CD4-positive, CD25-positive, alpha-beta regulatory T cell (primary cell): ENCODE results near the gene DBP. TPM values are rescaled to one million over a fixed set of nuclear protein-coding genes. Genes with fewer than 3 reads are reported as not detected.

ENCODE experiments used
- ATAC-seq, 2 donors: fragments of 150-1000 bp; cut with Tn5 transposase; one replicate each; pipeline ENCODE4 v1.10.0; 2021; ENCODE audit warnings: low read depth in 2 of 2, moderate number of reproducible peaks in 2 of 2, moderate library complexity in 1 of 2
- DNase-seq, 3 donors: peaks; one replicate each; pipeline versions ENCODE4 v3.0.0 to v3.0.0-alpha.2; 2012 to 2022; ENCODE audit warnings: mixed read lengths in 1 of 3
- H3K27ac ChIP-seq: one replicate; pipeline ENCODE4 v1.7.0; 2013; ENCODE audit warnings: mild to moderate bottlenecking, low read length; ENCODE audit not compliant: insufficient read depth, poor library complexity, severe bottlenecking
- H3K27me3 ChIP-seq: one replicate; pipeline ENCODE4 v1.7.0; 2013; ENCODE audit warnings: low read length; ENCODE audit not compliant: control insufficient read depth, insufficient read depth
- H3K36me3 ChIP-seq: one replicate; pipeline ENCODE4 v1.7.0; 2013; ENCODE audit warnings: mild to moderate bottlenecking, low read length, moderate library complexity; ENCODE audit not compliant: control insufficient read depth, insufficient read depth
- H3K4me1 ChIP-seq: 2 replicates; pipeline ENCODE4 v1.7.0; 2013; ENCODE audit warnings: mild to moderate bottlenecking, low read length; ENCODE audit not compliant: insufficient read depth, control insufficient read depth, poor library complexity, severe bottlenecking
- H3K4me3 ChIP-seq: one replicate; pipeline ENCODE4 v1.7.0; 2013; ENCODE audit warnings: low read depth, mild to moderate bottlenecking, low read length, moderate library complexity
- H3K9me3 ChIP-seq, 2 experiments: 1 replicate in 1 of 2; 2 replicates in 1 of 2; pipeline ENCODE4 v1.7.0; 2013; ENCODE audit warnings: low read length in 2 of 2, mild to moderate bottlenecking in 1 of 2, moderate library complexity in 1 of 2; ENCODE audit not compliant: control insufficient read depth in 2 of 2
- H3K27ac Mint-ChIP-seq, 3 donors: one replicate each; pipeline ENCODE4 v1.8.0; 2020 to 2022; ENCODE audit warnings: mild to moderate bottlenecking in 3 of 3, mixed read lengths in 3 of 3, moderate library complexity in 2 of 3
- H3K27me3 Mint-ChIP-seq: one replicate; pipeline ENCODE4 v1.8.0; 2022; ENCODE audit warnings: mild to moderate bottlenecking, mixed read lengths
- H3K36me3 Mint-ChIP-seq: one replicate; pipeline ENCODE4 v1.8.0; 2020; ENCODE audit warnings: mixed read lengths
- H3K4me1 Mint-ChIP-seq, 4 donors: one replicate each; pipeline ENCODE4 v1.8.0; 2020 to 2022; ENCODE audit warnings: mixed read lengths in 4 of 4, mild to moderate bottlenecking in 1 of 4
- H3K4me3 Mint-ChIP-seq, 4 donors: one replicate each; pipeline ENCODE4 v1.8.0; 2020 to 2022; ENCODE audit warnings: mild to moderate bottlenecking in 4 of 4, mixed read lengths in 4 of 4, moderate library complexity in 3 of 4
- H3K9me3 Mint-ChIP-seq, 7 donors: one replicate each; pipeline ENCODE4 v1.8.0; 2020 to 2022; ENCODE audit warnings: mixed read lengths in 7 of 7, mild to moderate bottlenecking in 3 of 7, moderate library complexity in 2 of 7
- polyA plus RNA-seq, 4 donors: library from polyadenylated mRNA; unstranded; fragments of 300-500 nt; fragmentation: Illumina TruSeq; gene quantifications; one replicate each; pipeline ENCODE4 v1.2.3, GENCODE V29; 2021
- total RNA-seq: library from RNA; stranded (reverse); gene quantifications from one replicate; pipeline ENCODE4 v1.2.3, GENCODE V29; 2022

DBP gene
- total and polyA plus RNA-seq, 5 donors from 2014 or later: 37.7 to 96.6 (median 85.3) TPM

DNA sequence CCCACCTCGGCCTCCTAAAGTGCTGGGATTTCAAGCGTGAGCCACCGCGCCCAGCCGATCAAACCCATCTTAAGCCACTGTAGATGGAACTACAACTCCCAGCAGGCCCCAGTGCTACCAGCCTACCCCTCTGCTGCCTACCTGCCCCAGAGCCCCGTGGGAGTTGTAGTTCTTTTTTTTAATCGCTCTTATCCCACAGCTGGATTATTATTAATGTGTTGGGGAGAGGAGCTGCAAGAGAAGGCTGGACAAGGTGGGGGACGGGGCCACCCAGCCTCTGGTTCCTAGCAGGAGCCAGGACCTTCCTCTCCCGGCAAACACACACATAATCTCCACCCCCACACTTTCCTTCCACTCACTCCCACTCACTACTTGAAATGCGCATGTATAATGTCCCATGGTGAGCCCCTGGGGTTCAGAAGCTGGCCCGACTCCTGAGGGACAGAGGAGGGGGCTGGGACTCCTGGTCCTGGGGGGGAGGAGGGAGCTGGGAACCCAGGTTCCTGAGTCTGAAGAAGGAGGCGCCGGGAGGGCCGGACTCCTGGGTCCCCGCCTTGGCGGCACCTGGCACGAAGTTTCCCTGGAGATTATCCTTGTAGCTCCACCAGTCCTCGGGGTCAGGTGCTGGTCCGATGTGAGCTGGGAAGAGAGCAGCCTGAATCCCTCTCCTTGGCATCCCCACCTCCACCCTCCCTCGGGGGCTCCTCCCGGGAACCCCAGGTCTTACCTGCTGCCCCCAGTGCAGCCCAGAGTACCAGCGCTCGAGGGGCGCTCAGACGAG lies 7.8 kb upstream of the DBP start:
- Histone ChIP-seq H3K9me3 (no peaks in the 10 kb centered on the region), H3K4me1 (peaks cover 37% of the 10 kb centered on the region), H3K4me3 (peak overlapping the region; percentile 88), H3K27ac (peak overlapping the region; percentile 92), H3K36me3 (no peaks in the 10 kb centered on the region), H3K27me3 (no peaks in the 10 kb centered on the region)
- ATAC-seq: peak; percentile 70 to 72
- no peaks in the 10 kb centered on the region for H3K27me3 Mint-ChIP-seq
- peak overlapping the region; percentile 53 to 98 (median 96) for H3K27ac Mint-ChIP-seq
- H3K9me3 Mint-ChIP-seq: peaks cover 0 to 2% (median 0%) of the 10 kb centered on the region in 7 donors
- DNase-seq: peak; percentile 68 to 88 (median 81)
- peaks cover 12 to 67% (median 29%) of the 10 kb centered on the region in 4 donors for H3K4me1 Mint-ChIP-seq
- H3K4me3 Mint-ChIP-seq: peak overlapping the region; percentile 78 to 98 (median 92)
- H3K36me3 Mint-ChIP-seq: no peaks in the 10 kb centered on the region

DNA sequence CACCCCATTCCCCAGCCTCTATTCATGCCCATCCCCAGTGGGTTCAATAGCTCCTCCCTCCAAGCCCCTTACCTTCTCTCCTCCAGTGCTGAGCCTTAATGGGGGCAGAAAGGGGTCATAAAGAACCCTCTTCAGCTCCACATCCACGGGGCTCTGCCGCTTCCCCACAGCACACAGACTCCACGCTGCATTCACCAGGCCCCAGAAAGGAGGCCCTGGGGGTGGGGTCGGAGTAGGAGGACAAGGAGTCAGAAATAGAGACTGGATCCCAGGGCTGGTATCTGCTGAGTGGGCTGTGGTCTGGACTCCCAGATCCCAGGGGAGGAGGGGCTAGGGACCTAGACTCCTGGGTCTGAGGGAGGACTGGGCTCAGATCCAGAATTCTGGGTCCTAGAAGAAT lies 7.2 kb upstream of the DBP start:
- ATAC-seq: no peak
- Histone ChIP-seq H3K9me3 (no peaks in the 10 kb centered on the region), H3K4me1 (peaks cover 33% of the 10 kb centered on the region), H3K4me3 (peak overlapping the region; percentile 88), H3K36me3 (no peaks in the 10 kb centered on the region), H3K27ac (no peak overlapping the region), H3K27me3 (no peaks in the 10 kb centered on the region)
- no peak for DNase-seq
- Mint-ChIP-seq H3K27me3 (no peaks in the 10 kb centered on the region), H3K36me3 (no peaks in the 10 kb centered on the region), H3K4me1 (peaks cover 9 to 66% (median 26%) of the 10 kb centered on the region in 4 donors), H3K4me3 (peak overlapping the region; percentile 24 to 98 (median 86)), H3K27ac (peak overlapping the region in 1 of 3 donors; percentile 89), H3K9me3 (peaks cover 0 to 2% (median 0%) of the 10 kb centered on the region in 7 donors)

DNA sequence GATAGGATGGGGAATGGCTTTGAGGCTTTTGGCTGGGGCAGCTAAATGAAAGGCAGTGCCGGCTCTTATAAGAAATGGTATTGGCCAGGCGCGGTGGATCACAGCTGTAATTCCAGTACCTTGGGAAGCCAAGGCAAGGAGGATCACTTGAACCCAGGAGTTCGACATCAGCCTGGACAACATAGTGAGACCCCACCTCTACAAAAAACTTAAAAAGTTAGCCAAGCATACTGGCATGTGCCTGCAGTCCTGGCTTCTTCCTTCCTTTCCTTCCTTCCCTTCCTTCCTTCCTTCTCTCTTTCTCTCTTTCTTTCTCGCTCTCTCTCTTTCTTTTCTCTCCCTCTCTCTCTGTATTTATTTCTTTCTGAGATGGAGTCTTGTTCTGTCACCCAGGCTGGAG lies 5.7 kb upstream of the DBP start:
- Mint-ChIP-seq H3K27me3 (no peaks in the 10 kb centered on the region), H3K4me1 (peaks cover 11 to 68% (median 24%) of the 10 kb centered on the region in 4 donors), H3K36me3 (peaks cover 4% of the 10 kb centered on the region), H3K27ac (no peak overlapping the region), H3K4me3 (peak overlapping the region in 2 of 4 donors; percentile 23 to 66), H3K9me3 (peaks cover 0 to 2% (median 0%) of the 10 kb centered on the region in 7 donors)
- no peaks in the 10 kb centered on the region for H3K9me3 ChIP-seq
- peaks cover 29% of the 10 kb centered on the region for H3K4me1 ChIP-seq
- no peak overlapping the region for H3K27ac ChIP-seq
- H3K36me3 ChIP-seq: no peaks in the 10 kb centered on the region
- no peak overlapping the region for H3K4me3 ChIP-seq
- DNase-seq (no peak), ATAC-seq (no peak)
- no peaks in the 10 kb centered on the region for H3K27me3 ChIP-seq

DNA sequence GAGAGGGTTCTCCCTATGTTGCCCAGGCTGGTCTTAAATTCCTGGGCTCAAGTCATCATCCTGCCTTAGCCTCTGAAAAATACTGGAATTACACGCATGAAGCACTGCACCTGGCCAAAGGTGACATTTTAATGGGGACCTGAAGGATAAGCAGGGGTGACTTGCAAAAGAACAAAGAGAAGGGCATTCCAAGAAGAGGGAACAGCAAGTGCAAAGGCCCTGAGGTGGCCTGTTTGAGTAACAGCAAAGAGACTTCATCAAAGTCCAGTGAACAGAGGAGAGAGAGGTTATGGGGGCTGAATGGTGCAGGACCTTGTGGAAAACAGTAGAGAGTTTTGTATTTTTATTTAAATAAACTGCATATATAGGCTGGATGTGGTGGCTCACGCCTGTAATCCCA lies 4.7 kb upstream of the DBP start:
- H3K27ac Mint-ChIP-seq: no peak overlapping the region

DNA sequence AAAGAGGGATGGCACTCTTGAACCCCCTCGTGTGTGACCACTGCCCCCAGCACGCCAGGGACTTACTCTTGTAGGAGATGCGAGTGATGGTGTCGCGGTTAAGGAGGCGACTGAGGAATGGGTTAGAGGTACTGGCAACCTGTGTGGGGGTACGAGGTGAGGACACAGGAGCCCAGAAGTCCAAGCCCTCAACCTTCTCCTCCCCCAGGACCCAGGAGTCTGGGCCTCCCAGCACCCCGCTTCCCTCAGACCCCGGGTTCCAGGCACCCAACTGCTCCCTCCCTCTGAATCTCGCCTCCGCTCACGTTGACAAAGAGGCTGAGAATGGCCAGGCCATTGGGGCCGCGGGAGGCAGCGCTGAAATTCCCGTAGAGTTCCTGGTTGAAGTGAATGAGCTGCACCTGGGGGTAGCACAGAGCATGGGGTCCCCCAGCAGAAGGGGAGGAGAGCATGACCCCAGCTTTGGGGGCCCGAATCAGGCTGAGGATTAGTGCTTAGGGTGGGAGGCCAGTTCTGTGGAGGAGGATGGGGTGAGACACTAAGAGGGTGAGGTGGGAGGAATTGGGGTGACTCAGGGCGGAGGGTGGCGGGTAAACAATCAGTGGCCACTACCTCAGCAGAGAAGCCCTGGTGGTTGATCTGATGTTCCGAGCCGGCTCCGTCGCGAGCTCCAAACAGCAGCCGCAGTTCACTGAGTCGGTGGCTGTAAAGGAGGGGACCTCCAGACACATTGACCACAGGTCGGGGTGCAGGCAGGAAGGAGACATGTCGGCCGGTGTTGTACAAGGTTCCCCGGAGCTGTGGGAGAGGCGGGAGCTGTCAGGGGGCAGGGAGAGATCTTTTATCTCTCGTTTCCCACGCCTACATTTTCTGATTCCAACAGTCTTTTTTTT lies 2.5 kb upstream of the DBP start:
- Histone ChIP-seq H3K4me3 (no peak overlapping the region), H3K36me3 (no peaks in the 10 kb centered on the region), H3K27ac (no peak overlapping the region), H3K27me3 (no peaks in the 10 kb centered on the region), H3K9me3 (no peaks in the 10 kb centered on the region), H3K4me1 (peaks cover 30% of the 10 kb centered on the region)
- DNase-seq: no peak
- H3K9me3 Mint-ChIP-seq: peaks cover 0 to 2% (median 0%) of the 10 kb centered on the region in 7 donors
- H3K4me3 Mint-ChIP-seq: peak overlapping the region in 3 of 4 donors; percentile 19 to 99 (median 58)
- no peaks in the 10 kb centered on the region for H3K27me3 Mint-ChIP-seq
- no peak for ATAC-seq
- H3K27ac Mint-ChIP-seq: peak overlapping the region; percentile 46 to 98 (median 69)
- H3K4me1 Mint-ChIP-seq: peaks cover 6 to 55% (median 16%) of the 10 kb centered on the region in 4 donors
- H3K36me3 Mint-ChIP-seq: peaks cover 4% of the 10 kb centered on the region

More for the DNA sequence above, 4.7 kb upstream of the DBP start:
- no peak overlapping the region for H3K4me3 Mint-ChIP-seq
- H3K4me1 Mint-ChIP-seq: peaks cover 7 to 62% (median 17%) of the 10 kb centered on the region in 4 donors
- H3K4me3 ChIP-seq: no peak overlapping the region
- no peaks in the 10 kb centered on the region for H3K9me3 ChIP-seq
- no peaks in the 10 kb centered on the region for H3K36me3 ChIP-seq
- ATAC-seq: no peak
- DNase-seq: no peak
- peaks cover 4% of the 10 kb centered on the region for H3K36me3 Mint-ChIP-seq
- no peak overlapping the region for H3K27ac ChIP-seq
- peaks cover 0 to 2% (median 0%) of the 10 kb centered on the region in 7 donors for H3K9me3 Mint-ChIP-seq
- H3K4me1 ChIP-seq: peaks cover 29% of the 10 kb centered on the region
- H3K27me3 Mint-ChIP-seq: no peaks in the 10 kb centered on the region
- H3K27me3 ChIP-seq: no peaks in the 10 kb centered on the region

DNA sequence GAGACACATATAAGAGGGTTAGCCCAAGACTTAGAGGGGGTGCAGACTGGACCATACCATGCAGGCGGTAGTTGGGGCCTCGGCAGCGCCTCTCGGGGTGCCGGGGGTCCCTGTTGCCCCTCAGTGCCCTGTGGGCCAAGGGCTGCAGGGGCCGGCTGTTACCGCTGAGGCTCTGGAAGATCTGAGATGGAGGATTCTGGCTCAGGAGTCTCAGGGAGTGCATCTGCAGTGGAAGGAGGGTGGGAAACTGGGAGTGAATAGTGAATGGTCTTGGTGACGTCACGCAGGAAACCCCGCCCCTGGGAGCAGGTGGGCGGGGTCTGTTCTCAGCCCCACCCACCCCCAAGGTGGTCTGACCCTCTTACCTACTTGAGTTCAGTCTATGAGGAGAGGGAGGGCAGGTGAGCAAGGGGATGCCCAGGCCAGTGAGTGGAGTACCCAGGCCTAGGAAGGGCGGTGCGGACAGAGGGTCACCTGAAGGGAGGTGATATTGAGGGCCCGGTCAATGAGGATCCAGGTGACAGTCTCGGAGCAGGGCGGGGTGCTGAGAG lies 1.7 kb upstream of the DBP start:
- Histone ChIP-seq H3K4me3 (peak overlapping the region; percentile 82), H3K4me1 (peaks cover 29% of the 10 kb centered on the region), H3K27me3 (no peaks in the 10 kb centered on the region), H3K9me3 (no peaks in the 10 kb centered on the region), H3K27ac (peak overlapping the region; percentile 95), H3K36me3 (no peaks in the 10 kb centered on the region)
- Mint-ChIP-seq H3K4me1 (peaks cover 9 to 55% (median 16%) of the 10 kb centered on the region in 4 donors), H3K27me3 (no peaks in the 10 kb centered on the region), H3K4me3 (peak overlapping the region; percentile 91 to 99 (median 96)), H3K36me3 (peaks cover 4% of the 10 kb centered on the region), H3K9me3 (peaks cover 0 to 2% (median 0%) of the 10 kb centered on the region in 7 donors), H3K27ac (peak overlapping the region; percentile 97 to 98 (median 98))
- DNase-seq: peak in 1 of 3 donors; percentile 28
- no peak for ATAC-seq
